ENCODE data around the gene FBLIM1.
A peak's percentile ranks its signal among the peaks of the same experiment; 100 is the strongest.

FBLIM1 gene

DNA sequence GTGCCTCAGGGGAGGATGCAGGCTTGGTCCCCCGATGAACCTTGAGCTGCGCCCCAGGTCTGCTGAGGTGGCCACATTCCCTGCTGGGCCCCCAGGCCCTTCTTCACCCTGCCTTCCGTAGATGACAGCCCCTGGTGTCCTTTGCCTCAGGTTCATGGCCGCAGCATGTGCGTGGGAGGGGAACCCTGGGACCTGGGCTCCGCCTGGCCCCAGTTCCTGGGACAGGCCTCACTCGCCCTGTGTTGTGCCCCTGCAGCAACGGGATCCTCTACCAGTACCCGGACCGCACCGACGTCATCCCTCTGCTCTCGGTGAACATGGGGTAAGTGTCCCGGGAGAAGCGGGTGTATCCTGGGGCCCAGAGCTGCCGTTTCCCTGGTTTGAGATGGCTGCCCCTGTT lies 27.7 kb upstream of the FBLIM1 start:
- no peak for DNase-seq (ENCODE audit: low spot score)

DNA sequence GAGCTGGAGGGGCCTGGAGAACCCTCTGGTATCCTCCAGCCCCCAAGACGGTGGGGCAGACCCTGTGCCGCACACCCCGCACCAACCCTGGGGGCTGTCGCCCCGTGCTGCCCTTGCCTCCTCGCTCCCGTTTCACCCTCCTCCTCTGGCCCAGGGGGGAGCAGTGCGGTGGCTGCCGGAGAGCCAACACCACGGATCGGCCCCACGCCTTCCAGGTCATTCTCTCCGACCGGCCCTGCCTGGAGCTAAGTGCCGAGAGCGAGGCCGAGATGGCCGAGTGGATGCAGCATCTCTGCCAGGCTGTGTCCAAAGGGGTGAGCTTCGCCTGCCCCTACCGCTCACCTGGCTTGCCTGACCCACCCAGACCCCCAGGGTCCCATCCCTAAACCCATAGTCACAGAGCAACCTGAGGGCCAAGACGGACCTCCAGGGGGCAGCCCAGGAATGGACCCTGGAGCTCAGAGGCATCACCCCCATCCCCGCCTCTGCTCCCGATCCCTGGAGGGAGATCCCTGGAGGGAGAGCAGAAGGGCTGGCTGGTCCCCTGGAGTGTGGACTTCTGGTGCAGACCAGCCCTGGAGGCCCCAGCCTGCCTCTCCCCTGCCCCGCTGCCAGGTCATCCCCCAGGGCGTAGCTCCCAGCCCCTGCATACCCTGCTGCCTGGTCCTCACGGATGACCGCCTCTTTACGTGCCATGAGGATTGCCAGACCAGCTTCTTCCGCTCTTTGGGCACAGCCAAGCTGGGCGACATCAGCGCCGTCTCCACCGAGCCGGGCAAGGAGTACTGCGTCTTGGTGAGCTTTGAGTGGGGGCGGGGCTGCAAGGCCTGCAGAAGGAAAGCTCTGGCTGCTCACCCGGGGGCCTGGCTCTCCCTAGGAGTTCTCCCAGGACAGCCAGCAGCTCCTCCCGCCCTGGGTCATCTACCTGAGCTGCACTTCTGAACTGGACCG lies 26.6 kb upstream of the FBLIM1 start:
- DNase-seq (ENCODE audit: low spot score), result no peak

DNA sequence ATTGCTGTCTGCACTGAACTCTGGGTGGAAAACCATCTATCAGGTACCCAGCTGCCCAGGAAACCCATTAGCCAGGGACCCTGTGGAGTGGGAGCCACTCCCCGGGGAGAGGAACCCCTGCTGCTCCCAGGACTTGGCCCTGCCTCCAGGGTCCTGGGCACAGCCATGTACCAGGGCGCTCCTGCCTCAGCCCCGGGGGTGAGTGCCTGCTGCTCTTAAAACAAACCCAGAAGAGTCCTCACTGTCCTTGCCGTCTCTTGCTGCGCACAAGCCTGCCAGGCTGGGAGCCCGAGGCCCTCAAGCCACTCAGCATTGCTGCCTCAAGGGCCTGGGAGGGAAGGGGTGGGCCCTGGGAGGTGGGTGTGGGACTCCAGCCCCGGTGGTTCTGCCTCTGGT lies 25.9 kb upstream of the FBLIM1 start:
- DNase-seq (ENCODE audit: low spot score), result no peak

DNA sequence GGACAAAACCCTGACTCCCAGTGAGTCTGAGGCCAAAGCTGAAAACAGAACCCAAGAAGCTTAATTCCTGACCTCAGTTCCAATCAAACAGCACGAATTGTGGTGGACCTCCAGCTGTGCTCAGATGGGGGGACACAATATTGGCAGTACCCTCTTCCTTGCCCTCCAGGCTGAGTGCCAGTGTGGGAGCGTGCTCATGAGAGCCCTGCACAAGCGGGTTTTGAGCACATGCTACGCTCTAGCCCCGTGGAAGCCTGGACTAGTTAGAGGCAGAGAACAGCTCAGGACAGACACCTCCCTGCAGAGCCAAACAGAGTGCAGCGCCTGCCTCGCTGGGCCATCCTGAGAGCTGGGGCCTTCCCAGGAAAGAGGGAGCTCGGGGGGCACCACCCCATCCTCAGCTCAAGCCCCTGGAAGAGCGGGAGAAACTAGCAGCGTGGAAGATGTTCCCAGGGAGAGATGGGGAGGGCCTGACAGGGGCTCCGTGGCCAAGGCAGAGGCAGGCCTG lies 25.3 kb upstream of the FBLIM1 start:
- DNase-seq (ENCODE audit: low spot score), result no peak

DNA sequence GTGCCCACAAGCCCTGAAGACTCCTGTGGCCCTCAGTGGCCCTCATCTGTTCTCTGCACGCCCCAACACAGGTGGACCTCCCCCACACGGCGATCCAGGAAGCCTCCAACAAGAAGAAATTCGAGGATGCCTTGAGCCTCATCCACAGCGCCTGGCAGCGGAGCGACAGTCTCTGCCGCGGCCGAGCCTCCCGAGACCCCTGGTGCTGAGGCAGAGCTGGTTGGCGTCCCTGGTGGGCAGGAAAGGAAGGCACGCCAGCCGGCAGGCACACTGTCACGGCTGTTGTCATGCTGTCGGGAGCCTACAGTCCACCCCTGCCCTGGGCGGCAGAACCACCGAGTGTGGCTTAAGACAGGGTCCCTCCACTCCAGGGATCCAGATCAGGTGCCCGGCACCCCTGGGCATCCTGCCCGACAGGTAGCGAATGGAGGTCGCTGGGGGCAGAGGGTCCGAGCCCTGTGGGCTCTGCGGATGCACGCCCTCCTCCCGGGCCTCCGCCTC lies 24.8 kb upstream of the FBLIM1 start:
- DNase-seq (ENCODE audit: low spot score), result no peak

DNA sequence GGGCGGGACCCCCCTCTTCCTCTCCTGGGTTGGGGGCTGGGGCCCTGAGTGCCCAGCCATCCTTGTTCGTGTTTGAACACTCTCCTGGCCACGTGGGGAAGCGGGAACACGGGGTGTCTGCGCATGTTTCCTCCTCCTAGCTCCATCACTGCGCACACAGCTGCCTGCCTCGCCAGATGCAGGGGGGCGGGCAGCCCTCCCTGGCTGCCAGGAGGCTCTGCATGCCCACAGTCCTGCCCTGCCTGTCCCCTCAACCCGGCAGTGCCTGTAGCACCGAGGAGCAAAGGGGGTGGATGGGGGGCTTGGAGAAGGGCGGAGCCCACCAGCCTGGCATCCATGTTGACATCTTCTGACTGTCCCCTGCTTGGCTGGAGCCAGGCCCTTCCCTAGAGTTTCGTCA lies 24.3 kb upstream of the FBLIM1 start:
- DNase-seq (ENCODE audit: low spot score), result no peak

DNA sequence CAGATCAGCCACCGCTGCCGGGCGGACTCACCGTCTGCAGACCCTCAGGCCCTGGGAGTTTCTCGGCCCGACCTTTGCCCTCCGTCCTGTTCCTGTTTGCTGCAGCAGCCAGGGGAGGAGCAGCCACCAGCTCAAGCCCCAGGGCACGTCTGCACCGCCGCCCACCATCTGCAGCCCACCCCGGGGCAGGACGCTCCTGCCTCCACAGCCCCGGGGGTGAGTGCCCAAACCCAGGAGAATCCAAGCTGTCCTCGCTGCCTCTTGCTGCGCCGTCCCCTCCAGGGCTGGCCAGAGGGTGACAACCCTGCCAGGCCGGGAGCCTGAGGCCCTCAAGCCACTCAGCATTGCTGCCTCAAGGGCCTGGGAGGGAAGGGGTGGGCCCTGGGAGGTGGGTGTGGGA lies 23.7 kb upstream of the FBLIM1 start:
- no peak for DNase-seq (ENCODE audit: low spot score)

DNA sequence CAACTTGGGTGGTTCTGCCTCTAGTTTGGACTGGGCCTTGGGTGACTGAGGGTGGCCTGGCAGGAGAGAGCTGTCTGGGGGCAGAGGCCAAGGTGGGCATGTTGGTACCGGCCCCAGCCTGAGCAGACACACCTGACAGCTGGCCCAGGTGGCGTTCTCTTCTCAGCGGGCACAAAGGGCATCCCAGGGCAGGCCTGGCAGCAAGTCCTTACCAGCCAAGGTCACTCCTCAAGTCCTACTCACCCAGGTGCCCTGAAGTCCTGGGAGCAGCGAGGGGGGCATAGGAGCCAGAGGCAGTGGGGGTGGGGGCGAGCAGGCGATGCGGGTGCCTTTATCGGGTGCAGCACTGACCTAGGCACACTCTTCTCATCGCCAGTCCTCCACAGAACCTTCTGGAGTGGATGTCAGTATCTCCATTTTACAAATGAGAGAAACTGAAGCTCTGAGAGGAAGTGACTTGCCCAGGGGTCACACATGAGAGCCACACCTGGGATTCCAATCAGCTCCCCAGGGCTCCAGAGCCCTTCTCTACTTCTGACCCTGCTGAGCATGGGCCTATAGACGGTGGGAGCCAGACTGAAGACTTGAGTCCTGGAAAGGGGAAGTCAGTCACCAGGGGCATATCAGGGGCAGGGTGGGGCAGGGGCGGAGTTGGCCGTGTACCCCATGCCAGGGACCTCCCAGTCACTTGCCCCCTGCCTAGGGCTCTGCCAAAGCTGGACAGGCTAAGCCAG lies 23.1 kb upstream of the FBLIM1 start:
- no peak for DNase-seq (ENCODE audit: low spot score)

DNA sequence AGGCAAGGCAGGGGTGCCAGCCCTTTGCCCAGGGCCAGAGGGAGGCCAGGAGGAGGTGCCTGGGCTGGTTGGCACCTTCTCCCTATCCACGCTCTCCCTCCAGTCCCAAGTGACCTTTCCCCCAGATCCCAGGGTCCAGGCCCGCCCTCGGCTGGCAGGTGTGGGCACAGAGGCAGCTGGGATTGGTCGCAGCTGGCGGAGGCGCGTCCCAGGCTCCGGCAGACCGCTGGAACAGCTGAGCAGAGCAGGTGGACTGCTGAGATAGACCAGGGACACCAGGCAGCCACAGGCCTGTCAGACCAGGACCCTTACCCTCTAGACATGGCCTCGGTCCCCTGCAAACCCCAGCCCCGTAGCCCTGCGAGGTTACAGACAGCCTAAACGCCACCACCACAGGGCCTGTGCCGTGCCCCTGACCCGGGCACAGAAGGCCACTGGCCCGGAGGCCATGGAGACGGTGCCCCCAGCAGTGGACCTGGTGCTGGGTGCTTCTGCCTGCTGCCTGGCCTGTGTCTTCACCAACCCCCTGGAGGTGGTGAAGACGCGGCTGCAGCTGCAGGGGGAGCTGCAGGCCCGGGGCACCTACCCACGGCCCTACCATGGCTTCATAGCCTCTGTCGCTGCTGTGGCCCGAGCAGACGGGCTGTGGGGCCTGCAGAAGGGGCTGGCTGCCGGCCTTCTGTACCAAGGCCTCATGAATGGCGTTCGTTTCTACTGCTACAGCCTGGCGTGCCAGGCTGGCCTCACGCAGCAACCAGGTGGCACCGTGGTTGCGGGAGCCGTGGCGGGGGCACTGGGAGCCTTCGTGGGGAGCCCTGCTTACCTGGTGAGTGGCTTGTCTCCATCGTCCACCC lies 22.3 kb upstream of the FBLIM1 start, which contains the start of gene SLC25A34:
SLC25A34 (plus strand) TSS at position 221 of the 854 bp plus-strand sequence; CDS start at position 449, 228 bp downstream.
- DNase-seq (ENCODE audit: low spot score), result no peak

DNA sequence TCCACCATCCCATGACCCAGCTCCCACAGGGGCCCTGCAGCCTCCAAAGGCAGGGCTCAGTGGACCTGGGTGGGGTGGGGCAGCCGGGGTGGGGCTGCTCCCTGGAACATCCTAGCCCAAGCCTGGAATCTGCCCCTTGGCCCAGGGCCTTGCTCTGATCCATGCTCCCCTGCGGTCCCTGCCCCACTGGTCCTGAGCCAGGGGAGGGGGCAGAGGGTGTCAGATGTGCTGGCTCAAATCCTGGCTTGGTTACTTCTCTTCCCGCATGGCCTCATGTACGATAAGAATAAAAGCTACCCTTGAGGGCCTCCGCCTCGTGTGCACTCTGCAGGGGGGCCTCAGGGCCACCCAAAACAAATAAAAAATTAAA lies 21.7 kb upstream of the FBLIM1 start:
- DNase-seq (ENCODE audit: low spot score), result no peak

DNA sequence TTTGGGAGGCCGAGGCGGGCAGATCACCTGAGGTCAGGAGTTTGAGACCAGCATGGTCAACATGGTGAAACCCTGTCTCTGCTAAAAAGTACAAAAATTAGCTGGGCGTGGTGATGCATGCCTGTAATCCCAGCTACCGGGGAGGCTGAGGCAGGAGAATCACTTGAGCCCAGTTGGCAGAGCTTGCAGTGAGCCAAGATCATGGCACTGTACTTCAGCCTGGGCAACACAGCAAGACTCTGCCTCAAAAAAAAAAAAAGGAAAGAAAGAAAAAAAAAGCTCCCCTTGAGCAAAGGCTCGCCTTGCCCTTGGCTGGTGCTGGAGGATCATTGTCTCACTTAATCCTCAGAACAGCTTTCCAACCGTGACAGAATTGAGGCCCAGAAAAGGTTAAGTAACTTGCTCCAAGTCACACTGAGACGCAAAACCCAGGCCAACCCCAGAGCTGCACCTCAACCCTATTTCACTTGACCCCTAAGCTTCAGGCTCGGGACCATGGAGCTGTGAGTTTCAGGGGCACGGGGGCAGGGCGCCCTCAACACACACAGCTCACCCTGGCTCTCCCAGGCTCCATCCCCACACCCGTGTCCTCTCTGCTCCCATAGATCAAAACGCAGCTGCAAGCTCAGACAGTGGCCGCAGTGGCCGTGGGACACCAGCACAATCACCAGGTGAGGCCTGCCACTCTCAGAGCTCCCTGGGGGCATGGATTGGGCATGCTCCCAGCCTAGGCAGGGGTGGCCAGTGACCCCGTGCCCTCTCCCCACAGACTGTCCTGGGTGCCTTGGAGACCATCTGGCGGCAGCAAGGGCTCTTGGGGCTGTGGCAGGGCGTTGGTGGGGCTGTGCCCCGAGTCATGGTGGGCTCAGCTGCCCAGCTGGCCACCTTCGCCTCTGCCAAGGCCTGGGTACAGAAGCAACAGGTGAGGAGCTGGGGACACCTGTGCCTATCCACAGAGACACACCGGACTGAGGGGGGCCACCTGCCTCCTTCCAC lies 21.0 kb upstream of the FBLIM1 start:
- DNase-seq (ENCODE audit: low spot score), result no peak

DNA sequence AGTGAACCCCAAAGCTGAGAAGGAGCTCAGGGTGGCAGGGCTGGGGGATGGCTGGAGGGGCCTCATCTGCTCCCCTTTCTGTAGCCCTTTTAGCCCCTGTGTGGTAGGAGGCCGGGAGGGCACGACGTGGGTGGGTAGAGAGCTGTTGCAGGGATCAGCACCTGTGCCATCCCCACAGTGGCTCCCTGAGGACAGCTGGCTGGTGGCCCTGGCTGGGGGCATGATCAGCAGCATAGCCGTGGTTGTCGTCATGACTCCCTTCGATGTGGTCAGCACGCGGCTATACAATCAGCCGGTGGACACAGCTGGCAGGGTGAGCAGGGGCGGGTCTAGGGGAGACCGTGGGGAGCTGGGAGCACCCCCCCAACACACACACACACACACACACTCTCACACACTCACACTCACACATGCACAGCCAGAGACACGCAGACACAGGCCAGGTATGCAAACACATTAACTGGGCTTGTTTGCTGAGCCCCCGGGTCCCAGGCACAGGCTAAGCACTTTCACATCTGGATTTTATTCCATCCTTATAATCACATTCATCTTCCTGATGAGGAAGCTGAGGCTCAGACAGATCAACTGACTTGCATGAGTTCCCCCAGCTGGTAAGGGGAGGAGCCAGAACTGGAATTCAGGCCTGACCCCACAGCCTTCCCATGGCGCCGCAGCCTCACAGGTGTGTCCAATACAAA lies 20.0 kb upstream of the FBLIM1 start:
- DNase-seq (ENCODE audit: low spot score), result no peak

DNA sequence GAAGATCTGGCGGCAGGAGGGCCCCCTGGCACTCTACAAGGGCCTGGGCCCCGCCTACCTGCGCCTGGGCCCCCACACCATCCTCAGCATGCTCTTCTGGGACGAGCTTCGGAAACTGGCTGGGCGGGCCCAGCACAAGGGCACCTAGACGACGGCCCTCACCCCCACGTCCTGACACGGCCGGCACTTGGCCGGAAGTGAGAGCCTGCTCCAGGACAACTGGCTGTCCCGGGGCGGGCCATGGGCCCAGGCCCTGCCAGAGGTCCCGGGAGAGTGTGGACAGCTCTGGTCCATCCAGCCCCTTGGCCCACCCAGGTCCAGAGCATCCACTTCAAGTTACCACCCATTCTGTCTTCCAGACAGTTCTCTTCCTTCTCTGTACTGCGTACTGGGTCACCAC lies 19.3 kb upstream of the FBLIM1 start:
- DNase-seq (ENCODE audit: low spot score), result no peak

DNA sequence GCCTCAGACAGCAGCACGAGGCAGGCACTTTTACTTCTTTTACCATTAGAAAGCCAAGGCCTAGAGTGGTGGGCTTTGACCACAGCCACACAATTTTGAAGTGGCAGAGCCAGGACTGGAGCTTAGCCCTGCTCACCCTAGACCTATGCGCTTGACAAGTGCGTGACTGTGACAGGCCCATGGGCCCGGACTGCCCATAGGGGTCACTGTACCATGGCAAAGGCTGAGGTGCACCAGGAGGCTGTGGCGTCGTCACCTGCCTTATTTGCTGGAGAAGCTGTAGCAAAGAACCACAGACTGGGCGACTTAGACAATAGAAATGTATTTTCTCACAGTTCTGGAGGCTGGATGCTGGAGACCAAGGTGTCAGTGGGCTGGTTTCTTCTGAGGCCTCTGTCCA lies 18.9 kb upstream of the FBLIM1 start:
- DNase-seq (ENCODE audit: low spot score), result no peak

DNA sequence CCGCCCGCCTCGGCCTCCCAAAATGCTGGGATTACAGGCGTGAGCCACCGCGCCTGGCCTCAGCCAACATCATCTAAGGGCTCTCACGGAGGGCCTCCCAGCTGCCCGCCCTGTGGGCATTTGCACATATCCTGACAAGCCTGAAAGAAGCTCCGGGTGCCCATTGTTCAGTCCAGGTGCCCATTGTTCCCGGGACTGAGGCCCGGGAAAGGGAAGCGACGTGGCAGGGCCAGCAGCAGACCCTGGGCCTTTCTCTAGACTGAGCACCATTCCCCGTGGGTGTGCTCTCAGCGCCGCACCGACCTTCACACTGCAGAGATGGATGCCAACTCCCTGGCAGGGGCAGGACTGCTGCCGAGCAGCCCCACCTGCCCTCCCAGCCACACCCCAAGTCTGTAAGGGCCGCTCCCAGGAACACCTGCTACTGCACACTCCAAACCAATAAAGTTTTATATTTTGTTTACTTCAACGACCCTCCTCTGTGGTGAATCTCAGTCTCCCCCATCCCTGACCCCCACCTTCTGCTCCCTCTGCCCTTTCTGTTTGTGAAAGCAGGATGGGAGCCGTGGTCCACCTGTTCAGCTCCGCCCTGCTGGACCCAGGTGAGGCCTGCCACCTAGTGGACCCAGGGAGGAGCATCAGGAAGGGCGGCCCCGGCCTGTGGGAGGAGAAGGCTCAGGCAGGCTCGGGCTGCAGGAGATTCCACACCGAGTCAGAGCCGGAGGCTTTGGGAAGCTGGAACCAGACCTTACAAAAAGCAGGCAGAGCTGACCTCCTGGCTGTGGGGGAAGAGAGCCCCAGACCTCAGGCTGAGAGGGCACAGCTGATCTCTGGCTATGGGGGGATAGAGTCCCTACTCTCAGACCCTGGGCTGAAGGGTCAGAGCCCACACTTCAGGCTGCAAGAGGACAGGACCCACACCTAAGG lies 17.4 kb upstream of the FBLIM1 start:
- DNase-seq (ENCODE audit: low spot score), result peak; percentile 69

DNA sequence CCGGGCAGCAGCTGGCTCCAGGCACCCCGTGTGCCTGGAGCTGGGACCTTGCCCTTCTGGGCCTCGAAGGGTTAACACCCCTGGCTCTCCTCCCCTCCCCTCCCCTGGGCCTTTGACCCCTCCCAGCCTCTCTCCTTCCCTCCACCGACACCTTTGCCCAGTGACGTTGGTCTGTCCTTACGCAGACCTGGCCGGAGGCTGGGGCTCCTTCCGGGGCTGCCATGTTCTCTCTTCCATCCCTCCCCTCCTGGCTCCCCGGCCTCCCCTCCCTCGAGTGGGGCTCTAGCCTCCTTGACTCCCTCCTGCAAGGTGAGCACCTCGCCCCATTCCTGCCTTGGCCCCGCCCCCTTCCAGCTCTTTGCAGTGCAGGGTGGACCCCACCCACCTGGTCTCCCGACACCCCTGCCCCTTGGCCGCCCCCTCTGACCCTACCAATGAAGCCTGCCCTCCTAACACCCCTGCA lies 16.2 kb upstream of the FBLIM1 start, which contains the start of gene TMEM82:
TMEM82 (plus strand) TSS at position 161 of the 463 bp plus-strand sequence; CDS start at position 222, 61 bp downstream.
- DNase-seq (ENCODE audit: low spot score), result no peak

DNA sequence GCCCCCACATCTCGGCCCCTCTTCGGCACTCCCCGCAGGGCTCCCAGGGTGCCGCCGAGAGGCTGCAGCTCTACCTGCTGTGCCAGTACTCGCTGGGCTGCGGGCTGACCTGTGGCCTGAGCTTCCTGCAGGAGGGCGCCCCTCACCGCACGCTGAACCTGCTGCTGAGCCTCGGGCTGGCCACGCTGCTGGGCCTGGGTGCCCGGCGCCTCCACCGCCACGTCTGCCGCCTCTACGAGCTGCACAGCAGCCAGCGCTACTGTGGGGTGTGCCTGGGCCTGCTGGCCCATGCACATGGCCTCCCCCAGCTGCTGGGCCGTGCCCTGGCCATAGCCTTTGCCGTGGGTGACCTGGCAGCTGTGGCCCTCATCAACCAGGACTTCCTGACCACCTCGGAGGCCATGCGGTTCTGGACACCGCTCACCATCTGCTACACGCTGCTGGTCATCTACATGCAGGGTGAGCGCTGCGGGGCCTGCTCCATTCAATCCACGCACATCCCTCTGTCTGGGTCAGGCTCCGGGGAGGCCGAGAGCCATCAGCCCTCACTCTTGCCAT lies 14.4 kb upstream of the FBLIM1 start:
- DNase-seq (ENCODE audit: low spot score), result no peak

DNA sequence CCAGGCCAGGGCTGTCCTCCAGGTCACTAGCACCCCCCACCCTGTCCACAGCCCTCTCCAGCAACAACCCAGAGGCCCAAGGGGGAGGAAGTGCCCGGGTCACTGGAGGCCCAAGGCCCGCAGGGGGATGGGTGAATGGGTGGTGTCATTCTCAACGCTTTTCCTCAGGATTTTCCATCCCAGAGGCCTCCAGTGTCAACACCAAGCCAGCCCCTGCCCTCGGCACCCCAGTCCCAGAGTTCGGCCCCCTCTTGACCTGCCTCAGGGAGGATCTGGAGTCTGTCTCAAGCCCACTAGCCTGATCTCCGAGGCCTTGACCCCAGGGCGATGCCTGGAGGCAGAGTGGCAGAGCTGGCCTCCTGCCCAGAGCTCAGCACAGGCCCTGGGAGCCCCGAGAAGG lies 11.2 kb upstream of the FBLIM1 start:
- DNase-seq (ENCODE audit: low spot score), result no peak
